ENCODE data around the gene SSB.
"Not testable (repeated sequence)": the region's sequence is repeated elsewhere in the genome, so short reads cannot be mapped to it uniquely, and the experiment has no call there.

The SSB gene

GRCh38 chr2:169827272-169828140, 28.8 kb downstream of the SSB start, which contains the start of gene UBR3:
Gene UBR3 (plus strand): TSS chr2:169827454. CDS start chr2:169827508, 54 bp downstream.
- peak within 1 kb of the TSS; percentile 74 for H3K27ac ChIP-seq
- DNase-seq (ENCODE audit: low read depth, low spot score) = peak; percentile 58

- peak overlapping the region; percentile 74 for H3K27ac ChIP-seq
- no peak for DNase-seq (ENCODE audit: low read depth, low spot score)
Measured at GRCh38 chr2:169828141-169828811, 29.6 kb downstream of the SSB start.

- DNase-seq (ENCODE audit: low read depth, low spot score) = no peak
- no peak overlapping the region for H3K27ac ChIP-seq
Measured at GRCh38 chr2:169834401-169834800, 35.7 kb downstream of the SSB start.

GRCh38 chr2:169838743-169839489, 40.2 kb downstream of the SSB start:
- DNase-seq (ENCODE audit: low read depth, low spot score) = no peak

GRCh38 chr2:169839954-169840746, 41.5 kb downstream of the SSB start:
- no peak overlapping the region for H3K27ac ChIP-seq
- no peak for DNase-seq (ENCODE audit: low read depth, low spot score)

More at GRCh38 chr2:169838743-169839489, 40.2 kb downstream of the SSB start:
- H3K27ac ChIP-seq = no peak overlapping the region

GRCh38 chr2:169840747-169841142, 42.1 kb downstream of the SSB start:
- no peak for DNase-seq (ENCODE audit: low read depth, low spot score)
- H3K27ac ChIP-seq = no peak overlapping the region

GRCh38 chr2:169841625-169842024, 43.0 kb downstream of the SSB start:
- not testable (repeated sequence) for H3K27ac ChIP-seq; DNase-seq (ENCODE audit: low read depth, low spot score)

- no peak for DNase-seq (ENCODE audit: low read depth, low spot score)
- no peak overlapping the region for H3K27ac ChIP-seq
Measured at GRCh38 chr2:169845016-169845415, 46.3 kb downstream of the SSB start.

- not testable (repeated sequence) for DNase-seq (ENCODE audit: low read depth, low spot score); H3K27ac ChIP-seq
Measured at GRCh38 chr2:169848959-169849693, 50.5 kb downstream of the SSB start.

- no peak overlapping the region for H3K27ac ChIP-seq
- no peak for DNase-seq (ENCODE audit: low read depth, low spot score)
Measured at GRCh38 chr2:169849710-169850109, 51.0 kb downstream of the SSB start.

GRCh38 chr2:169853041-169853668, 54.5 kb downstream of the SSB start:
- no peak for DNase-seq (ENCODE audit: low read depth, low spot score)
- no peak overlapping the region for H3K27ac ChIP-seq

GRCh38 chr2:169855281-169856258, 56.9 kb downstream of the SSB start:
- H3K27ac ChIP-seq; DNase-seq (ENCODE audit: low read depth, low spot score): not testable (repeated sequence)

- no peak for DNase-seq (ENCODE audit: low read depth, low spot score)
- no peak overlapping the region for H3K27ac ChIP-seq
Measured at GRCh38 chr2:169859423-169859822, 60.8 kb downstream of the SSB start.

- no peak overlapping the region for H3K27ac ChIP-seq
- DNase-seq (ENCODE audit: low read depth, low spot score) = no peak
Measured at GRCh38 chr2:169860149-169860548, 61.5 kb downstream of the SSB start.
